ENCODE measurements around the gene RUBCNL. TPM values are rescaled to one million over a fixed set of nuclear protein-coding genes. Genes with fewer than 3 reads are reported as not detected.

RUBCNL gene
- total RNA-seq, 4 donors from 2014 or later: 1.7 to 4.2 (median 2.8) TPM

DNA sequence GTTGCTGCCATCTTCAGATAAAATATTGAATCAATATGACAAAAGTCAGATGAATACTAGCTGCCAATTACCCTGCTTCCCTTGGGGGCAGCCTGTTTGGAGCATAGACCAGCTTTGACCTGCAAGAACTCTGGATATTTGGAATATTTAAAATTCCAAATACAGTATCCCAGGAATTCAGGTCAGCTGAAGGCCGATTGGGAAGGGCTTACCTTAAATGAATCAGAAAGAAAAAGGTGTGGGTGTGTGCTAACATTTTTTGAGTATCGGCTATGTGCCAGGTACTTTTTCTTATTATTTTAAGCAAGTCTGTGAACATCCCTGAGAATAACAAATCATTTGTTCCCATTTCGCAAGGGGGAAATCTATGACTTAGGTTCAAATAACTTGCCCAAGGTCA, 1.8 kb upstream of the RUBCNL start:
- Histone ChIP-seq H3K9me3 (no peaks in the 10 kb centered on the region), H3K4me1 (peaks cover 21 to 22% of the 10 kb centered on the region in 2 donors), H3K4me3 (replicated peaks in 1 of 3) (no peak overlapping the region), H3K36me3 (no peaks in the 10 kb centered on the region), H3K27me3 (no peaks in the 10 kb centered on the region), H3K27ac (no peak overlapping the region)
- 72 to 79% methylated on average over 3 of the region's 3 CpGs for WGBS, 2 donors
- no peak for DNase-seq
- no peak for TF ChIP-seq POLR2A (IDR thresholded peaks at IDR 0.05)
- TF ChIP-seq, protein P1, sequence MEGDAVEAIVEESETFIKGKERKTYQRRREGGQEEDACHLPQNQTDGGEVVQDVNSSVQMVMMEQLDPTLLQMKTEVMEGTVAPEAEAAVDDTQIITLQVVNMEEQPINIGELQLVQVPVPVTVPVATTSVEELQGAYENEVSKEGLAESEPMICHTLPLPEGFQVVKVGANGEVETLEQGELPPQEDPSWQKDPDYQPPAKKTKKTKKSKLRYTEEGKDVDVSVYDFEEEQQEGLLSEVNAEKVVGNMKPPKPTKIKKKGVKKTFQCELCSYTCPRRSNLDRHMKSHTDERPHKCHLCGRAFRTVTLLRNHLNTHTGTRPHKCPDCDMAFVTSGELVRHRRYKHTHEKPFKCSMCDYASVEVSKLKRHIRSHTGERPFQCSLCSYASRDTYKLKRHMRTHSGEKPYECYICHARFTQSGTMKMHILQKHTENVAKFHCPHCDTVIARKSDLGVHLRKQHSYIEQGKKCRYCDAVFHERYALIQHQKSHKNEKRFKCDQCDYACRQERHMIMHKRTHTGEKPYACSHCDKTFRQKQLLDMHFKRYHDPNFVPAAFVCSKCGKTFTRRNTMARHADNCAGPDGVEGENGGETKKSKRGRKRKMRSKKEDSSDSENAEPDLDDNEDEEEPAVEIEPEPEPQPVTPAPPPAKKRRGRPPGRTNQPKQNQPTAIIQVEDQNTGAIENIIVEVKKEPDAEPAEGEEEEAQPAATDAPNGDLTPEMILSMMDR (IDR thresholded peaks at IDR 0.05): no peak
- intact Hi-C loops (cut with DNase I): no loop called here

DNA sequence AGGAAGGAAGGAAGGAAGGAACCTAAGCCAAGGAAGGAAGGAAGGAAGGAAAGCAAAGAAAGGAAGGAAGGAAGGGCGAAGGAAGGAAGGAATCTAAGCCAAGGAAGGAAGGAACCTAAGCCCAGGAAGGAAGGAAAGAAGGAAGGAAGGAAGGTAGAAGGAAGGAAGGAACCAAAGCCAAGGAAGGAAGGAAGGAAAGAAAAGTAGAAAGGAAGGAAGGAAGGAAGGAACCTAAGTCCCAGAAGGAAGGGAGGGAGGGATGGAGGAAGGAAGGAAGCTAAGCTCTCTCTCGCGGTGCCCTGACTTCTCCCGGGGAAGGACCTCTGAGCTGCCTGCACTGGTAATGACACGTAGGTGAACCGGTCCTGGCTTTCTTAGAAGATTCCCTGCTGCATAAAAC, 1.3 kb upstream of the RUBCNL start:
- no peaks in the 10 kb centered on the region for H3K9me3 ChIP-seq
- no peak overlapping the region for H3K27ac ChIP-seq
- WGBS, 2 donors: 83 to 84% methylated on average over 6 of the region's 6 CpGs
- H3K36me3 ChIP-seq: no peaks in the 10 kb centered on the region
- no peak for TF ChIP-seq POLR2A (IDR thresholded peaks at IDR 0.05)
- TF ChIP-seq, protein P1 (IDR thresholded peaks at IDR 0.05): no peak
- no peak overlapping the region for H3K4me3 ChIP-seq (replicated peaks in 1 of 3)
- no peak for DNase-seq
- intact Hi-C loops (cut with DNase I): no loop called here
- H3K27me3 ChIP-seq: no peaks in the 10 kb centered on the region
- H3K4me1 ChIP-seq: peaks cover 21 to 22% of the 10 kb centered on the region in 2 donors

DNA sequence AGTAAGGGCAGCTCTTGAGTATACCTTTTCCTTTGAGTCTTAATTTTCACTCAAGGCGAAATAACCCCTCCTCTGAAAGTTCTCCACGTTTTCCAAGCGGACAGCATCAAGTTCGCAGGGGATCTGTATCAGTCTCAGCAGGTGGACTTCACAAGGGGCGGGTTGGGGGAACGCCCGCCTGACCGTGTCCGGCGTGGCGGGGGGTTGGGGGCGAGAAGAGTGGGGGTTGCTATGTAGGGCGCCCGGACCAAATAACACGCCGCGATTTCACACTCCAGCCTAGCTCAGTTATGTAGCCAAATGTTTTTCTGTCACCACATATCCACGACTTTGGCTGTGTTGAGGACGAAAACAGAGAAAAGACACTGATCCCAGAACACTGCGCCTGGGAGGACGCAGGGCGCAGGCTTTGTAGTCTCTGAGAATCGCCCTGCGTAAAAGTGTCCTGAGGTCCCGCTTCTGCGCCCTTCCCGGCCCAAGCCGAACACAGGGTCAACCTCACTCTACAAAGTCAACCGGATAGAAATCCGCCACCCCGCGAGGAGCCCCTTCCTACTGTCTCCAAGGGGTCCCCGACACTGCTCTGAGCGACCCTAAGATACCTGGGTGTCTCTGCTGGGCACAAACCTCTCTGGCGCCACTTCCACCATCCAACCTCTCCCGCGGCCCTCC, 524 bp downstream of the RUBCNL start:
- no peaks in the 10 kb centered on the region for H3K9me3 ChIP-seq
- H3K27ac ChIP-seq: no peak overlapping the region
- H3K27me3 ChIP-seq: no peaks in the 10 kb centered on the region
- WGBS, 2 donors: 2 to 3% methylated on average over 37 of the region's 37 CpGs
- TF ChIP-seq, protein P1 (IDR thresholded peaks at IDR 0.05): no peak
- no peak for TF ChIP-seq POLR2A (IDR thresholded peaks at IDR 0.05)
- peaks cover 21 to 22% of the 10 kb centered on the region in 2 donors for H3K4me1 ChIP-seq
- no peak for DNase-seq
- H3K36me3 ChIP-seq: no peaks in the 10 kb centered on the region
- intact Hi-C loops (cut with DNase I): no loop called here
- H3K4me3 ChIP-seq (replicated peaks in 1 of 3): peak overlapping the region in 1 of 3 donors; percentile 44

DNA sequence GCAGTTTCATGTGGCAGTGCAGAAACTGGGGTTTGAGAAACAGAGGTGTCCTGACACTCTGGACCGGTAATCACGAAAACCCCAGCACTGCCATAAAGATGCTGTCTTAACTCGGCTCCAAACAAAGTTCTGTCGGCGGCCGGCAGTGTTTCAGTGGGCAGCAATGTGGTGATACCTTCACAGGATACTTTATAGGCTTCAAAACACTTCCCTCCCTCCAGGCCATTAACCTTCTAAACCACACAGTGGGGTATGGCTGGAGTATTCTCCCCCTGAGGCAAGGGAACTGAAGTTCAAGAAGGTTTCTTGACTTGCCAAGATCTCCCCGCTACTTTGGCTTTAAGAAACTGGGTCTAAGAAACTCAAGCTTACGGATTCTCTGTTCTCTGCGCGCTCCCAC, 1.1 kb downstream of the RUBCNL start:
- Histone ChIP-seq H3K9me3 (no peaks in the 10 kb centered on the region), H3K4me3 (replicated peaks in 1 of 3) (peak overlapping the region in 1 of 3 donors; percentile 44), H3K27me3 (no peaks in the 10 kb centered on the region), H3K4me1 (peaks cover 21 to 22% of the 10 kb centered on the region in 2 donors), H3K27ac (no peak overlapping the region), H3K36me3 (no peaks in the 10 kb centered on the region)
- intact Hi-C loops (cut with DNase I): no loop called here
- TF ChIP-seq POLR2A (IDR thresholded peaks at IDR 0.05): no peak
- TF ChIP-seq, protein P1 (IDR thresholded peaks at IDR 0.05): no peak
- 42 to 46% methylated on average over 10 of the region's 10 CpGs for WGBS, 2 donors
- DNase-seq: no peak

DNA sequence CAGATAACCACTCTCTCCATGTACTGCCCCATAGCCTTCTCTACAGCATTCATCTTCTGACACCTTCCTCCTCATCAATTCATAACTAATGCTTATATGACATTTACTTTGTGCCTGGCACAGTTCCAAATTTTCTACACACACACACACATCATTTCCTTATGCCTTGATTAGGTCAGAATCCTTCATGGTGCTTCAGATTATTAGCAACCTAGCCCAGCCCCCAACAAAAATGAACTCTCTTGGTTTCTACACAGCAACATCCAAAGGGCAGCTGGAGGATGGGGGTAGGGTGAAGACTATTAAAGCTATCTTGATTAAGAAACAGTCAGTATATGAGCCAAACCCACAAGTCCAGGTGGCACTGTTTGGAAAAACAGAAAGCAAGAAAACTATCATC, 3.7 kb downstream of the RUBCNL start:
- no peak for DNase-seq
- Histone ChIP-seq H3K27me3 (no peaks in the 10 kb centered on the region), H3K4me1 (peaks cover 1 to 2% of the 10 kb centered on the region in 2 donors), H3K36me3 (no peaks in the 10 kb centered on the region), H3K27ac (no peak overlapping the region), H3K9me3 (no peaks in the 10 kb centered on the region), H3K4me3 (replicated peaks in 1 of 3) (no peak overlapping the region)
- TF ChIP-seq, protein P1 (IDR thresholded peaks at IDR 0.05): no peak
- intact Hi-C loops (cut with DNase I): no loop called here
